HL-60 (cell line): ENCODE data around the gene TAAR1.

Experiments
- DNase-seq, 2 experiments: peaks; one replicate each; pipeline ENCODE4 v3.0.0-alpha.2; 2010 to 2020; ENCODE audit warnings: low read depth in 1 of 2, low spot score in 1 of 2
- H3K27ac ChIP-seq: fragments of 250-450 bp; sonication (Bioruptor Pico); replicated peaks from 2 replicates; pipeline ENCODE4 v1.5.1; 2020; ENCODE audit warnings: mild to moderate bottlenecking, moderate library complexity
- H3K27me3 ChIP-seq: fragments of 250-450 bp; sonication (Bioruptor Pico); 2 replicates; pipeline ENCODE4 v1.5.1; 2021; ENCODE audit warnings: mild to moderate bottlenecking, moderate library complexity; ENCODE audit not compliant: insufficient read depth, poor library complexity, severe bottlenecking
- H3K4me3 ChIP-seq: replicated peaks from 2 replicates; pipeline ENCODE4 v1.5.1; 2011; ENCODE audit warnings: mild to moderate bottlenecking, control low read depth, low read length; ENCODE audit not compliant: insufficient read depth
- CTCF ChIP-seq: IDR thresholded peaks from one replicate; pipeline ENCODE4 v1.5.1; 2011; ENCODE audit warnings: low read length, control low read depth, inconsistent platforms; ENCODE audit not compliant: insufficient read depth
- GABPA ChIP-seq: IDR thresholded peaks from 2 replicates; pipeline ENCODE4 v1.6.1; 2012; ENCODE audit warnings: low read depth
- POLR2AphosphoS5 ChIP-seq: IDR thresholded peaks from 2 replicates; pipeline ENCODE4 v1.6.1; 2012; ENCODE audit warnings: low read depth
- REST ChIP-seq: IDR thresholded peaks from 2 replicates; pipeline ENCODE4 v1.6.1; 2012; ENCODE audit warnings: low read depth; ENCODE audit not compliant: insufficient replicate concordance
- SPI1 ChIP-seq: IDR thresholded peaks from 2 replicates; pipeline ENCODE4 v1.6.1; 2012; ENCODE audit warnings: low read depth, mild to moderate bottlenecking, borderline replicate concordance

TAAR1 gene

GRCh38 chr6:132612449-132613108 is 46.4 kb downstream of the TAAR1 start:
- Histone ChIP-seq H3K4me3 (no peak overlapping the region), H3K27me3 (peaks cover 2% of the 10 kb centered on the region), H3K27ac (no peak overlapping the region)
- no peak for TF ChIP-seq GABPA
- no peak for TF ChIP-seq CTCF
- no peak for TF ChIP-seq POLR2AphosphoS5
- no peak for TF ChIP-seq SPI1
- no peak for TF ChIP-seq REST
- no peak for DNase-seq

GRCh38 chr6:132611616-132612015 is 47.4 kb downstream of the TAAR1 start:
- Histone ChIP-seq H3K27ac (no peak overlapping the region), H3K4me3 (no peak overlapping the region), H3K27me3 (peaks cover 2% of the 10 kb centered on the region)
- TF ChIP-seq CTCF (no peak), SPI1 (no peak), GABPA (no peak), POLR2AphosphoS5 (no peak), REST (no peak)
- no peak for DNase-seq

- DNase-seq = no peak
- Histone ChIP-seq H3K27ac (no peak overlapping the region), H3K4me3 (no peak overlapping the region), H3K27me3 (no peaks in the 10 kb centered on the region)
- TF ChIP-seq POLR2AphosphoS5 (no peak), GABPA (no peak), CTCF (no peak), REST (no peak), SPI1 (no peak)
Observed at GRCh38 chr6:132607544-132608233, 51.3 kb downstream of the TAAR1 start.
